SK-N-MC (cell line): ENCODE data around the gene ANKRD37.
A peak's percentile ranks its signal among the peaks of the same experiment; 100 is the strongest.

Experiments used
- EZH2 ChIP-seq: fragments of 200-600 bp; sonication (generic); IDR thresholded peaks from one replicate; pipeline ENCODE4 v1.6.1; 2017; ENCODE audit warnings: antibody characterized with exemption
- POLR2AphosphoS5 ChIP-seq: IDR thresholded peaks from 2 replicates; pipeline ENCODE4 v1.6.1; 2012; ENCODE audit warnings: mild to moderate bottlenecking, low read depth, low read length, borderline replicate concordance

GRCh38 chr4:185425647-185426352 lies 29.2 kb downstream of the ANKRD37 start, which contains the start of gene UFSP2:
- TF ChIP-seq POLR2AphosphoS5 (peak; percentile 56), EZH2 (no peak)
